ENCODE data around the gene FERMT2. TPM values are rescaled to one million over a fixed set of nuclear protein-coding genes. Genes with fewer than 3 reads are reported as not detected.
"Not testable (repeated sequence)": the region's sequence is repeated elsewhere in the genome, so short reads cannot be mapped to it uniquely, and the experiment has no call there.

The FERMT2 gene
- polyA plus RNA-seq, 1 experiment = 275 TPM

- CTCF ChIA-PET = interaction anchor here (0.8 kb wide), 1 partner anchor 173 kb away, joined by 3 read pairs; no protein-coding TSS in a partner anchor
These were observed 79.2 kb downstream of the FERMT2 start for GRCh38 chr14:52871606-52872005.

GRCh38 chr14:52868911-52869618 is 81.8 kb downstream of the FERMT2 start:
- DNase-seq (ENCODE audit: low read depth) = no peak
- no peaks in the 10 kb centered on the region for H3K27me3 ChIP-seq (ENCODE audit: control insufficient read depth, insufficient read depth, low read length)
- no peak overlapping the region for H3K4me3 ChIP-seq (ENCODE audit: low read depth, low read length)
- TF ChIP-seq CTCF (IDR thresholded peaks at IDR 0.05; ENCODE audit: insufficient read depth, low read depth, low read length) = no peak
- CTCF ChIA-PET = interaction anchor here (0.5 to 1.7 kb wide), 2 partner anchors 22 to 92 kb away, joined by 3 to 5 read pairs; no protein-coding TSS in a partner anchor
- POLR2A ChIA-PET = no interaction called here
- H3K36me3 ChIP-seq (ENCODE audit: control insufficient read depth, insufficient read depth, low read length) = peaks cover 18% of the 10 kb centered on the region

More at GRCh38 chr14:52871606-52872005, 79.2 kb downstream of the FERMT2 start:
- Histone ChIP-seq H3K27me3 (ENCODE audit: control insufficient read depth, insufficient read depth, low read length) (no peaks in the 10 kb centered on the region), H3K36me3 (ENCODE audit: control insufficient read depth, insufficient read depth, low read length) (peaks cover 10% of the 10 kb centered on the region), H3K4me3 (ENCODE audit: low read depth, low read length) (no peak overlapping the region)
- TF ChIP-seq CTCF (IDR thresholded peaks at IDR 0.05; ENCODE audit: insufficient read depth, low read depth, low read length) = no peak
- POLR2A ChIA-PET = no interaction called here
- DNase-seq (ENCODE audit: low read depth) = no peak

- peaks cover 13% of the 10 kb centered on the region for H3K36me3 ChIP-seq (ENCODE audit: control insufficient read depth, insufficient read depth, low read length)
- DNase-seq (ENCODE audit: low read depth); H3K27me3 ChIP-seq (ENCODE audit: control insufficient read depth, insufficient read depth, low read length); H3K4me3 ChIP-seq (ENCODE audit: low read depth, low read length); CTCF ChIA-PET: not testable (repeated sequence)
- POLR2A ChIA-PET = interaction anchor here (0.7 kb wide), 1 partner anchor 12 kb away, joined by 3 read pairs; no protein-coding TSS in a partner anchor
These were observed 86.0 kb downstream of the FERMT2 start for GRCh38 chr14:52864893-52865292.

GRCh38 chr14:52863334-52863700 is 87.5 kb downstream of the FERMT2 start:
- CTCF ChIA-PET = no interaction called here
- no peak for DNase-seq (ENCODE audit: low read depth)
- peaks cover 14% of the 10 kb centered on the region for H3K36me3 ChIP-seq (ENCODE audit: control insufficient read depth, insufficient read depth, low read length)

GRCh38 chr14:52862632-52863333 is 88.1 kb downstream of the FERMT2 start:
- DNase-seq (ENCODE audit: low read depth) = no peak
- ChIA-PET POLR2A (no interaction called here), CTCF (interaction anchor here (0.8 kb wide), 1 partner anchor 14 kb away, joined by 3 read pairs; no protein-coding TSS in a partner anchor)
- TF ChIP-seq CTCF (IDR thresholded peaks at IDR 0.05; ENCODE audit: insufficient read depth, low read depth, low read length) = no peak
- Histone ChIP-seq H3K4me3 (ENCODE audit: low read depth, low read length) (no peak overlapping the region), H3K27me3 (ENCODE audit: control insufficient read depth, insufficient read depth, low read length) (no peaks in the 10 kb centered on the region), H3K36me3 (ENCODE audit: control insufficient read depth, insufficient read depth, low read length) (peaks cover 16% of the 10 kb centered on the region)

More at GRCh38 chr14:52863334-52863700, 87.5 kb downstream of the FERMT2 start:
- H3K4me3 ChIP-seq (ENCODE audit: low read depth, low read length) = no peak overlapping the region
- TF ChIP-seq CTCF (IDR thresholded peaks at IDR 0.05; ENCODE audit: insufficient read depth, low read depth, low read length) = no peak
- POLR2A ChIA-PET = no interaction called here
- H3K27me3 ChIP-seq (ENCODE audit: control insufficient read depth, insufficient read depth, low read length) = no peaks in the 10 kb centered on the region
